22Rv1 (cell line): ENCODE data around the gene KHDRBS2.
A peak's percentile ranks its signal among the peaks of the same experiment; 100 is the strongest.

Source experiments
- H3K27ac ChIP-seq: fragments of 450-650 bp; 2 replicates; pipeline ENCODE4 v1.5.1; 2017
- ZFX ChIP-seq: fragments of 450-650 bp; IDR thresholded peaks from 2 replicates; pipeline ENCODE4 v1.6.1; 2017; ENCODE audit warnings: antibody characterized with exemption, borderline replicate concordance
- TF ChIP-seq, protein P1 (sequence below): fragments of 450-650 bp; IDR thresholded peaks from 2 replicates; pipeline ENCODE4 v1.5.1; 2017; ENCODE audit warnings: mild to moderate bottlenecking

Gene KHDRBS2

DNA sequence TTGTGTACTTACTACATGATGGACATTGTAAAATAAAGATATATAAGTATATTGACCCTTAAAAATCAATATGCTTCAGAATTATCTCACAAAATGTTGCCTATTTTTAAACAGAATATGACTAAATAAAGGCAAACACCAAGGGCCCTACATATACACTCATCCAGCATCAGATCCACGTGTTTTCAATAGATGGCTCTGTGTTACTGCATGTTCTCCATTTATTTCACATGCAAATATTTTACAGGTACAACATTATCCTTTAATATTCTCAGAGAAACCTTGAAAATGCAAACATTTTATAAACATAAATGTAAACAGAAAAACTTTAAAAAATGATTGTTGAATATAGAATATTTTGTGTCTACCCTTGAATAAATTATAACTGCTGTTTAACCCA lies 2.9 kb upstream of the KHDRBS2 start:
- H3K27ac ChIP-seq, result no peak overlapping the region
- no peak for TF ChIP-seq ZFX
- TF ChIP-seq, protein P1, sequence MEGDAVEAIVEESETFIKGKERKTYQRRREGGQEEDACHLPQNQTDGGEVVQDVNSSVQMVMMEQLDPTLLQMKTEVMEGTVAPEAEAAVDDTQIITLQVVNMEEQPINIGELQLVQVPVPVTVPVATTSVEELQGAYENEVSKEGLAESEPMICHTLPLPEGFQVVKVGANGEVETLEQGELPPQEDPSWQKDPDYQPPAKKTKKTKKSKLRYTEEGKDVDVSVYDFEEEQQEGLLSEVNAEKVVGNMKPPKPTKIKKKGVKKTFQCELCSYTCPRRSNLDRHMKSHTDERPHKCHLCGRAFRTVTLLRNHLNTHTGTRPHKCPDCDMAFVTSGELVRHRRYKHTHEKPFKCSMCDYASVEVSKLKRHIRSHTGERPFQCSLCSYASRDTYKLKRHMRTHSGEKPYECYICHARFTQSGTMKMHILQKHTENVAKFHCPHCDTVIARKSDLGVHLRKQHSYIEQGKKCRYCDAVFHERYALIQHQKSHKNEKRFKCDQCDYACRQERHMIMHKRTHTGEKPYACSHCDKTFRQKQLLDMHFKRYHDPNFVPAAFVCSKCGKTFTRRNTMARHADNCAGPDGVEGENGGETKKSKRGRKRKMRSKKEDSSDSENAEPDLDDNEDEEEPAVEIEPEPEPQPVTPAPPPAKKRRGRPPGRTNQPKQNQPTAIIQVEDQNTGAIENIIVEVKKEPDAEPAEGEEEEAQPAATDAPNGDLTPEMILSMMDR, result no peak

GRCh38 chr6:62288562-62288961 lies 2.5 kb upstream of the KHDRBS2 start:
- H3K27ac ChIP-seq, result no peak overlapping the region
- no peak for TF ChIP-seq ZFX
- TF ChIP-seq, protein P1, result no peak

DNA sequence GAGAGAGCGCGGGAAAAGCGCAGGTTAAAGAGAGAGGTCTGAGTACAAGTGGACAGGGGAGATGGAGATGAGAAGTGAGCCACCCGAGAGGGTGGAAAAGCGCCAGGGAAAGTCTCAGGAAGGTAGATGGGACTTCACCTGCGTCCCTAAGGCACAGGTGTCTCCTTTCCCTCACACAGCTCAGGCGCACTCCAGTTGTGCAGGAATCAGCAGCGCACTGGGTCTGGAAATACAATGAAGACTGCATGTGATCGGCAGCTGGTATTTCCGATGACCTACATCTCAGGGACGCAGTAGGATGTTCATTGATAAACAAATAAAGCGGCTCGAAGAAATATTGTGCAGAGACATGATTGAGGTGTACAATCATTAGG lies 432 bp upstream of the KHDRBS2 start:
- TF ChIP-seq, protein P1, result no peak
- no peak for TF ChIP-seq ZFX
- peak overlapping the region; percentile 86 for H3K27ac ChIP-seq

DNA sequence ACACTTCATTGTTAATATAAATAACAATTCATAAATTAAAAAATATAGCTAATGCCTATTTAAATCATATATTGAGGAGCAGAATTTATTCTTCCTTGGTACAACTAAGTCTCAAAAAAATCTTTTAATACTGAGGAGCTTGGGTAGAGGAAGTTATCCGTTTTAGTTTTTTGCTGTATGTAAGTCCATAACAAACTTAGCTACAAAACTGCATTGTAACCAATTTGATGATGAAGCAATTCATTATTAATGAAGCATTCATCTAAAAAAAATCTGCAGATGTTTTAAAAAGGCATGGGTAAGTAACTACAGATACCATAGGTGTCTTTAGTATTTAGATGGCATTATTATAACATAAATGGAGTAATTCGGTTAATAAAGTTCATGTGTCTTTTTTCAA lies 1.3 kb downstream of the KHDRBS2 start:
- TF ChIP-seq, protein P1, result no peak
- no peak for TF ChIP-seq ZFX
- peak overlapping the region; percentile 86 for H3K27ac ChIP-seq

DNA sequence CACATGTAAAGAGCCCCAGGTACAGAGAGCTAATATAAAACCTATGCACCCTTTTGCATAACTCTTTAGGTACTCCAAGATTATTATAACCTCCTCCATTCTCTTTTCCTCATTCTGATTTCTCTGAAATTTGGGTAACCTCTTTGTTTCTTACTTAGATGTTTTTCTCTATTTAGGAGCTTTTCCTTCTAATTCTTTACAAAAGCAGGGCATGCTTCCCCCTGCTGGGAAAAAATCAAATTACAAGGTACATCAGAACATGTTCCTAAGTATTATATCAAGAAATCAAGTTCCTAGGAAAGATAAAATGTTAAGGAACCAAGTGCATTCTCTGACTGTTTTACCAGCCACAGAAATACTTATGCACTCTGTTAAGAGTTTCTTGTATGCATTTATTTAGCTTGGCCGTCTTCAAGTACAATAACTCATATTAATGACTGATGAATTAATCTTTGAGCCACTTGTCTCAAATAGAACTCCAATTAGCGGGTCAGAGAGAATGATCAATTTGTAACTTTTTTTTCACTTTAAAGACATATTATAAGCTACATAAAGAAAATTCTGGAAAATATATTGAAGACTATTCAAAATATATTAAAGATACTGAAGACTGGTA lies 2.1 kb downstream of the KHDRBS2 start:
- no peak for TF ChIP-seq ZFX
- TF ChIP-seq, protein P1, result peak; percentile 86
- no peak overlapping the region for H3K27ac ChIP-seq

DNA sequence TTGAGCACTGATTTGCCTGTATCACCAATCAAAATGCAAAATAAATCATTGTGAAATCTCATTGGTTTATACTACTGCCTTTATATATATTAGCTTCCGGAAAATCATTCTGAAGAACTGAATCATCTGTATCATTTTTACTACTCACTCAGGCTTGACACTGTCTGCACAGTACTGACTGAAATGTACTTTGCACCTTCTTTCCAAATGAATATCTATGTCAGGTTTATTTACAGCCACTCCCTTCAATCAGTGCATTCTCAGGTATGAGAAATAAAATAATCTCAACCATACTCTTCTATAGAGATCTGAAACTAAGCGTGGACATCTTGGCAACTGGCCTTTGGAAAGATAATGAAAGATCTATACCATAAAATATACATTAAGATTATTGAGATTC lies 2.7 kb downstream of the KHDRBS2 start:
- no peak for TF ChIP-seq ZFX
- TF ChIP-seq, protein P1, result no peak
- no peak overlapping the region for H3K27ac ChIP-seq

DNA sequence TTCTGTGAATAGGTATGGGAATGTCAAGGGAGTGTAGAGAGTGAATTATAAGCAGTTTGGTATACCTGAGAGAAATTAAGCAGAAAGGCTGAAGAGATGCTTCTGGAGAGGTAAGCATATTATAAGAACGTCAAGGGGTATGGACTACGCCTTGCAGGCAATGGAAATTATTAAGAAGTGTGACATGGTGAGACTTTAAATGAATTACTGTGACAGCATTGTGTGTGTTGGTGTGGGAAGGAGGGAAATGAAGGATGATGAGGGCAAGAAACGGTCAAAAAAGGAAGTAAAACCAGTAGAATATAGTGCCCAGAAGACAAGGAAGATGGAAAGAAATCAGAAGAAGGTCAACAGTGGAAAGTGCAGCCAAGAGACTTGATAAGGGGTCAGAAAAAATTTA lies 5.9 kb downstream of the KHDRBS2 start:
- no peak overlapping the region for H3K27ac ChIP-seq
- TF ChIP-seq, protein P1, result no peak
- TF ChIP-seq ZFX, result no peak
